IPS-18c (cell line): Measurements from ENCODE around the gene BCAS4.

ENCODE experiments used
- H3K4me3 ChIP-seq: 2 replicates; pipeline ENCODE4 v1.7.0; 2013; ENCODE audit warnings: low read depth, mild to moderate bottlenecking, low read length, moderate library complexity; ENCODE audit not compliant: insufficient read depth
- H3K9me3 ChIP-seq: one replicate; pipeline ENCODE4 v1.6.1; 2013; ENCODE audit warnings: mild to moderate bottlenecking, low read length, moderate library complexity; ENCODE audit not compliant: control insufficient read depth, insufficient read depth

The BCAS4 gene

DNA sequence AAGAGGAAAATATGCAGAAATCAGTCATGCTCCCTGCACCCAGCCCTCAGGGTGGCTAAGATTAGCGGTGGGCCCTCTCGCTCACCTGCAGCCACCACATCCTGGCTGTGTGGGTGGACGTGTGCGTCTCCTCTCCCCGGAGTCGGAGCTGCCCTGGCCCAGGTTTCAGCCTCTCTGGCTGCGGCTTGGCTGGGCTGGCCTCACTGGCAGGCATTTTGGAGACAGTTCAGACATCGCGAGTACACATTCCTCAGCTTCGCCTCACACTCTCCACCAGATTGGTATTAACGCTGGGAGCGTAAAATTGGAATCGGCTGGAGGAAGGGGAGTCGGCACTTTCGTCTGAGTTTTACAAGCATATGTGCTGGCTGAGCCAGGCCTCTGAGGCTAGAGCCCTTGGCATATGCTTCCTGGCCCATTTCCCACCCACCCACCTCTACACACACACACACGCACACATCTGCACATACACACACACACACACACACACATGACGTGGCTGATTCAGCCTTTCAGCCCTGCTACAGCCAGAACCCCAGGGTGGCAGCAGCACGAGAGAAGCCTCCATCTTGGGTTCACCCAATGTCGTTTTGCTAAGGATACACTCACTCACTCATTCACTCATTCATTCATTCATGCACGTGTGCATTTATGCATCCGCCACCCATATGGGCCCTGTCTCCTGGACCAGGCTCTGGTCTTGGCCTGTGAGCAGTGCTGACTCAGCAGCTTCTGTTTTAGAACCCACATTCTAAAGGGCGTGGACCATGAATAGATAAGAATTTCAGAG lies 42.9 kb downstream of the BCAS4 start:
- no peaks in the 10 kb centered on the region for H3K9me3 ChIP-seq
- no peak overlapping the region for H3K4me3 ChIP-seq

DNA sequence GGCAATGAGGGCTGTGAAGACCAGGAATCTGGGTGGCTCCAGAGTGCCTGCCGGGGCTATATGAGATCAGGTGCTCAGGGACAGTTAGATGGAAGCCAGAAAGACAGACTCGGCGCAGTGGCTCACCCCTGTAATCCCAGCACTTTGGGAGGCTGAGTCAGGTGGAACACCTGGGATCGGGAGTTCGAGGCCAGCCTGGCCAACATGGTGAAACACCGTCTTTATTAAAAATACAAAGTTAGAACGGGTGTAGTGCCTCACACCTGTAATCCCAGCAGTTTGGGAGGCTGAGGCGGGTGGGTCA lies 43.4 kb downstream of the BCAS4 start:
- Histone ChIP-seq H3K4me3 (no peak overlapping the region), H3K9me3 (no peaks in the 10 kb centered on the region)

DNA sequence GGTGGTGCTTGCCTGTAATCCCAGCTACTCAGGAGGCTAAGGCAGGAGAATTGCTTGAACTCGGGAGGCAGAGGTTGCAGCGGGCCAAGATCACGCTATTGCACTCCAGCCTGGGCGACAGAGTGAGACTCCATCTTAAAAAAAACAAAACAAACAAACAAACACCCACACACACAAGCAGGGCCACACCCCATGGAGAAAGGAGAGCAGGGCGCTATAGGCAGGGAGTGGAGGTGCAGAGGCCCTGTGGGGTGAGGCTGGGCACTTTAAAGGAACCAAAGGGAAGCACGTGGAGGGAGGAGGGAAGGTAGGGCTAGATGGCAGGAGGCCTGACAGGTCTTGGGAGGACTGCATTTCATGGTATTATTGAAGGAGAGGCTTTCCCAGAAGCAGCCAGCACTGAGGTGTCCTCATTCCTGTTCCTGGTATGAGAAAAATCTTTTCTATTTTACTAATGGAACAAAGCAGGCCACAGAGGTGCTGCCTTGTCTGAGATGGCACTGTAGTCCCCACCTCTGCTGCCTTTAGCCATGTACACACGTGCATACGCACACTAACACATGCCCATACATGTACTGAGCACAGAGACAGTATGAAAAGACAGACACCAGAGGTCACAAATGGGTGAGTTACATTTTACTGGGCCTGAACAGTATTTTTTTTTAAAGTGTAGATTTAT lies 44.0 kb downstream of the BCAS4 start:
- Histone ChIP-seq H3K4me3 (no peak overlapping the region), H3K9me3 (no peaks in the 10 kb centered on the region)

DNA sequence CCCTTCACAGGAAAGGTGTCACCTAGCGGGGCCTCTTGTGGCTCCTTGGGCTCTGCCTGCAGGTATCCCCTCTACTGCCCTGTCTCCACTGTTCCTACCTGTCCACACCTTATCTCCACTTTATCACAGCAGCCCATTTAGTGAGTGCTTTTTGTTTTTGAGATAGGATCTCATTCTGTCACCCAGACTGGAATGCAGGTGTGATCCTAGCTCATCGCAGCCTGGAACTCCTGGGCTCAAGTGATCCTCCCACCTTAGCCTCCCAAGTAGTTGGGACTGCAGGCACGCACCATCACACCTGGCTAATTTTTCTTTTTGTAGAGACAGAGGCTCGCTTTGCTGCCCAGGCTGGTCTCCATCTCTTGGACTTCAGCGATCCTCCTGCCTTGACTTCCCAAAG lies 48.0 kb downstream of the BCAS4 start:
- H3K9me3 ChIP-seq, result no peaks in the 10 kb centered on the region
- H3K4me3 ChIP-seq, result no peak overlapping the region

DNA sequence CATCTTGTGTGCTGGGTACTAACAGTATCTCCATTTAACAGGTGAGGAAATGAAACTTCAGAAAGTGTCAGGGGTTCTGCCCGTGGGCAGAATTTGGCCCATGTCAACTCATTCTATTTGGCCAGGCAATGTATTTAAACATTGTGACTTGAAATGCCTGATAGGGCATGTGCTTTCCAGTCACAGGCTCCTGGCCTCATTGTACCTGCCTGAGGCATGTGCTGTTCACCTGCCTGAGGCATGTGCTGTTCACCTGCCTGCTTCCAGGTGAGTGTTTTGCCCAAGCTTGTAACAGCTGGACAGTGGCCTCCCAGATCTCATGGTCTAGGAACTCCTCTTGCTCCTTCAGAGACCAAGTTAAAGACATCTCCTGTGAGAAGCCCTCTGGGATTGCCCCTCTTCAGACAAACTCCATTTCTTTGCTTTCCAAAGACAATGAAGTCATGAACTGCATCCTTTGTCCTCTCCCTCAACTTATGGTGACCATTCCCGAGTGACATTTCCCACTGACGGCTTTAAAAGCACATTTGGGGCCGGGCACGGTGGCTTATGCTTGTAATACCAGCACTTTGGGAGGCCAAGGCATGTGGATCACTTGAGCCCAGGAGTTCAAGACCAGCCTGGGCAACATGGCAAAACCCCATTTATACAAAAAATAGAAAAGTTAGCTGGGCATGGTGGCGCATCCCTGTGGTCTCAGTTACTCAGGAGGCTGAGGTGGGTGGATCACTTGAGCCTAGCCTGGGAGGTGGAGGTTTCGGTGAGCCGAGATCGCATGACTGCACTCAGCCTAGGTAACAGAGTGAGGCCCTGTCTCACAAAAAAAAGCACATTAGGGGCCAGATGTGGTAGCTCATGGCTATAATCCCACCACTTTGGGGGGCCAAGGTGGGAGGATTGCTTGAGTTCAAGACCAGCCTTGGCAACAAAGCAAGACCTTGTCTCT lies 48.7 kb downstream of the BCAS4 start:
- Histone ChIP-seq H3K4me3 (no peak overlapping the region), H3K9me3 (no peaks in the 10 kb centered on the region)

DNA sequence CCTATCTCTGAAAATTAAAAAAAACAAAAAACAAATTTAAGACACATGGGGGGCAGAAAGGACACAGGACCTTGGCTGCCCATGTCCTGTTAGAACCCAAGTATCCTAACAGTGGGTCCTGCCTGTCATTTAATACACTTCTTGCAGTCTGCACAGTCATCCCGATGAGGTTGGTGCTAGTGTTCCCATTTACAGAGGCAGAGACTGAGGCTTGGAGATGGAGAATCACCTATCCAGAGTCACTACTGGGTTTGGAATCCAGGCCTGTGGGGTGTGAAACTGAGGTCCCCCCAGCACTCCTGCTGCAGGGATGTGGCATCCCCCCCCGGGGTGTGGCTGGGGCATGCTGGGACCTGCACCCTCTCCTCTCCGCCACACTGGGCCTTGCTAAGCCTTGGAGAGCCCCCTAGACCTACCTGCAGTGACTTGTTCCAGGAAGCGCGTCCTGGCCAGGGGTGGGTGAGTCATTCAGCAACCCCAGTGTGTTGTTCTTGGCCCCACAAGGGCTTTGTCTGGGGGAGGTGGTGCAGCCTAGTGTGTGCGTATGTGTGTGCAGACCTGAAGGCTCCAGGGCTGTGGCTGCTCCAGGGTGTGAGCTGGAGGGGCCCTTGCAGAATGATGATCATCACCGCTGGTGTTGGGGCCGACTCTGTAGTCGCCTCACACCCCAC lies 49.7 kb downstream of the BCAS4 start:
- no peaks in the 10 kb centered on the region for H3K9me3 ChIP-seq
- no peak overlapping the region for H3K4me3 ChIP-seq

DNA sequence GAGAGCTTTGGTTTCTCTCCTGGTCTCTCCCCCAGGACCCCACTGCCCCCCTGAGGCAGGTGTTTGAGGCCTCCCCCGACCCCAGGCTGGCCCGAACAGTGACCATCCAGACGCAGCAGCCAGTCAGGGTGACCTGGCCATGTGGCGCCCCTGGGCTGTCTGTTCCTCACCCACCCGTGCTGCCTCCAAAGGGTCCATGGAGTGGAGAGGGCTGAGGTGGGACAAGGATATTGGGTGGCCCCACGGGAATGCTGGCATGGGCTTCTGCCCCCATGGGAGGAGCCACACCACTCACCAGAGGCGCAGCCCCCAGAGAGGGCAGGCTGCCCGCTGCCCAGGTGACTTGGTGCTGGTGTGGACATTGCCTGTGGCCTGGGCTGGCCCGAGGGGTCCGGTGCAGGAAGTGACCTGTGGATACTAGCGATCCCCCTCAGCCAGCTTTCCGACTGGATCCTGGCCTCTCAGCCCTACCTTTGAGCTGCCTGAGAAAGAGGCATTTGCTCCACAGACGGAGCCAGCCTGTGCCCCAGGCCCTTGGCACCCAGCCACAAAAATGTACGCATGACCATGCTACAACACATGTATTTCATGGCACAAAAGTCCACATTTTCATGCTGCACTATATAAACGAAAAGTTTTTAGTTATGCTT lies 50.8 kb downstream of the BCAS4 start:
- Histone ChIP-seq H3K9me3 (no peaks in the 10 kb centered on the region), H3K4me3 (no peak overlapping the region)

DNA sequence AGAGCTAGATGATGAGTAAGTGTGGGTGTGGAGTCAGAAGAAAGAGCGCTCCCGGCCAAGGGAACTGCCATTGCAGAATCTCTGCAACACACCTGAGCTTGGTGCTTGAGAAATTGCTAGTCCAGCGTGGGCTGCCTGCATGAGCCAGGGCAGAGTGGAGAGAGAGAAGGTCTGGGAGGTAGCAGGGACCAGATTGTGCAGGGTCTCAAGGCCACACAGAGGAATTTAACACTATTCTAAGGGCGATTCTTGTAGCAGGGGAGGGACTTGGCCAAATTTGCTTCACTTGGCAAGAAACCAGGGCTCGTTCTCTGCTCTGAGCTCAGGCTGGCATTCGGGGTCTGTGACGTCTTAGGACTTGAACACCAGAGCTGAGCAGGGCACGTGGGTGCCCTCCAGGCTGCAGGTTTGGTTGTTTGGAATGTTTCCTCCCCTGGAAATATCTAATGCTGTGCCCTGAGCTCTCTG lies 53.5 kb downstream of the BCAS4 start:
- no peaks in the 10 kb centered on the region for H3K9me3 ChIP-seq
- H3K4me3 ChIP-seq, result no peak overlapping the region

DNA sequence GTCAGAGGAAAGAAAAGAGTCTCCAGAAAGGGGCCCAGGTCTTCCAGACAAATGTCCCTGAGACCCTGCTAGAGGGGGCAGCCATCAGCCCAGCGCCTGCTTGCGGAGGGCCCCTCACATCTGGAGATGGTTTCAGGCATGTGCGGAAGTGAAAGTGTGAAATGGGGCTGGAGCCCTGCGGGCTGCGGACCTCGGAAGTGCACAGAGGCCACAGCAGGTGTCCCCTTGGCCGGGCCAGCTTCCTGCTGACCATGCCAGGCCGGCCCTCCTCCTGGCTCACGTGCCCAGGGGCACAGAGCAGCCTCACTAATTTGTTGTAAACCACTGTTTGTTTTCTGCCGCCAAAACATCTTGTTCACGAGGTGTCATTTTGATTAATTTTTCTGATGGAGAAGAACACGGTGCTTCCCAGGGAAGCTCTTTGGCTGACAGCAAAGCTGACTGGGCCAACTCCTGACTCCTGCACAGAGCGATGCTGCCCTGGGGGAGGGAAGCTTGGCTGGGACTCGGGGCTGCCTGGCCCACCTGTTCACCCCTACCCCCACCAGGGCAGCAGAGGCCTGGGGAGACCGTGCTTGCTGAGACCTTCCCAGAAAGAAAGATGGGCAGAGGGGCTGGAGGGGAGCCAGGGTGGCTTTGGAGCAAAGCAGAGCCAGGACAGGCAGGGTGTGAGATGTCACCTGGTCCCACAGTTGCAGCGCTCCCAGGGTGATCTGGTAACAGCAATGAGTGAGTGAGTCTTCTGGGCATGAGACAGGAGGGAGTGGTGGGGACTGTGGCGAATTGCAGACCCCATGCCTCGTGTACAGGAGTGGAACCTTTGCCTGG lies 54.2 kb downstream of the BCAS4 start:
- no peak overlapping the region for H3K4me3 ChIP-seq
- H3K9me3 ChIP-seq, result no peaks in the 10 kb centered on the region

DNA sequence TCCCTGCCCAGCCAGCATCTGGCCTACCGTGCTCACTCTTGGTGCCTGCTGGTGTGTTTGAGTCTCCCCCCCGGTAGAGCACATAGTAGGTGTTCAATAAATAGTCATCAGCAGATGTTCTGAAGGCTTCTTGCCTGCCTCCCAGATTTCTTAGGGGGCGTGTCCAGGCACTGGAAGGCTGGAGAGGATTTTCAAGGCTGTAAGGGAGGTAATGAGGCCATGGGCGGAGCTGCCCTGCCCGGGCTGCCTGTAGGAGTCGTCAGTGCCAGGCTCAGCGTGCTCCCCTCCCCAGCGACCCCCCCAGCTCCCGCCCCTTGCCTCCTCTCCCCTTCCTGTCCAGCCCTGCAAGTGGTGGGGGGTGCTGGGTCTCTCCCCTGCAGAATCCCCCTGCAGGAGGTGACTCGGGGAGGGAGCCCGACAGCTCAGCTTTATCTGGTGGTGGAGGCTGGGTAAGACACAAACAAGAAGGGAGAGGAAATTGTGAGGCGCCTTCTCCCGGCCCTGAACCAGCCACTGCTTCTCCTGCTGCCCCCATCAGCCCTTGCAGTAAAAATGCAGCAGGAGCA lies 55.9 kb downstream of the BCAS4 start:
- H3K9me3 ChIP-seq, result no peaks in the 10 kb centered on the region
- H3K4me3 ChIP-seq, result no peak overlapping the region

DNA sequence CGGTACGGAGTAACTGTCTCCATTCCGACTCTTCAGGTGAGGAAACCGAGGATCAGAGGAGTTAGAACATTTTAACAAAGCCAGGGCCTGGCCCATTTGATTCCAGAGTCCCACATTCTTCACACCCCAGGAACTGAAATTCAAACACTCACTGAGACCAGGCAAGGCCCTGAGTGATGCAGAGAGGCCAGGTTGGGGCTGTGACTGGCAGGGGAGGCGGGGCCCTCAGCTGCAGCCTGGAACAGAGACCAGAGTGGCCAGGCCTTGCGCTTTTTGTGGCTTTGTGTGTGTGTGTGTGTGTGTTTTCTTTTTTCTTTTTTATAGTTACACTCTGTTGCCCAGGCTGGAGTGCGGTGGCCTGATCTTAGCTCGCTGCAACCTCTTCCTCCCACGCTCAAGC lies 57.2 kb downstream of the BCAS4 start:
- no peak overlapping the region for H3K4me3 ChIP-seq
- H3K9me3 ChIP-seq, result no peaks in the 10 kb centered on the region

DNA sequence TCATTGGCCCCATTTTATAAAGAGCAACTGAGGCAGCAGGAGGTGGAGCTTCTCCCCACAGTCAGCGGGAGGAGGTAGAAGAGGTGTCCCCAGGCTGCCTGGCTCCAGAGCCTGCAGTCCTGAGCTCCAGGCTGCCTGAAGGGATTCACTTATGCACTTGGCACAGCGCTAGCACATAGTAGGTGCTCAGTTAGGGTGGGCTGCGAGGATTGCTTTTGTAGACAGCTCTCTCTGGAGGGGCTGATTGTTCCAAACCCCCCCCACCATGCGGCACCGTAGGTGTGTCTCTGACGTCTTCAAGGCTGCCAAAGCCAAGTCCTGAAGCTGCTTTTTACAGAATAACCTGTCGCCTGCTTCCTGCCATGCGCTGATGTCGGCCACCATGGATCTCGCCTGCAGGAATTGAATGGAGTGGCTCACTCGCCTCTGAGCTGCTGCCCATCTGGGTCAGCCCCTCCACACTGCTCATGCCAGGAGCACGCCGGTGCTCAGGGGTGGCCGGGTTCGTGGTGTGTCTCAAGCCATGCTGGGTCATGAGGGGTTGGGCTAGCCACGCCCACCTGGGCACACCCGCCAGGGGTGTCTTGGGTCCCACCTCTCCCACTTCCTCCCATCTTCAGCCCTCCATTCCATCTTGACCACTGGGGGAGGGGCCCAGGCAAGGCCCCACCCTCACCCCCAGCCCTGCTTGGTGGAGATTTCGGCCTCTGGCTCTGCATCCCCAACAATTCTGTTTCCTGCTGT lies 59.8 kb downstream of the BCAS4 start:
- H3K4me3 ChIP-seq, result no peak overlapping the region

DNA sequence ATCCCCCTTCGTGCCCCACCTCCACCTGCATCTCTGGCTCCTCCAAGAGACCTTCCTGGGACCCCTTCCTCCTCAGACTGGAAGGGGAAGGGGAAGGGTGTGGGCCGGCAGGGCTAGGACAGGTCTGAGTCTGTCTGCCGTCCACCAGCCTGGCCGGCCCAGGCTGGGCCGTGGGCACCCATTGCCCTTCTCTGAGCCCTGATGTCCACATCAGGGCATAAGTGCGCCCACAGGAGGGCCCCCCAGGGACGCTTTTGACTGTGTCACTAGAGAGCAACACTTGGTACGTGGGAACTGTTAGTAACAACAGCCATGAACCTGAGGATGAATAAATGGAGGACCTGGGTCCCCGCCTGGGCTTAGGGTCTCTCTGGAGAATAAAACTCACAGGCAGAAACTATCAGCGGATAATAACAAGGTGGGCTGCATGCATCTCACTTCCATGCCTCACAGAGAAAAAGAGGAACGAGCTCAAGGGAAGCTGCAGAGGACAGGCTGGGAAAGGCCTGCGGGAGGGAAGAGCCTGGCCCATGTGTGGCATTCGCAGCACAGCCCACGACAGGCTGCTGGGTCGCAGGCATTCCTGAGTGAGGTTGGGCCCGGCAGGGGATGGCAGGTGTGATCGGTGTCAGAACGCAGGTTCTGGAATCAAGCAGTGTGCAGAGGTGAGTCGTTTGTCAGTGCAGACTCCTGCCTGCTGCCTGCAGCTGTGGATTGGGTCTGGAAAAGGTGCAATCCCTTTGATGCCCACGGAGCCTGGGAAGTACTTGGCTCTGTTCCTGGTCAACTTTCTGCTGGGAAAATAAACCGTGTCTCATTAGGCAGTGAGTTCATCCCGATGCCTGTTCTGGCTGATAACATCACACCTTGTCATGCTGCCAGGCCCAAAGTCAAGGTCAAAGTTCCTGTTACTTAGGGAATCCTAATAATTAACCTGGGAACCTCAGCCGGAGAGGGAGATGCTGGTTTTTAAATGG lies 60.9 kb downstream of the BCAS4 start:
- no peaks in the 10 kb centered on the region for H3K9me3 ChIP-seq

More for the DNA sequence above, 59.8 kb downstream of the BCAS4 start:
- H3K9me3 ChIP-seq, result no peaks in the 10 kb centered on the region

DNA sequence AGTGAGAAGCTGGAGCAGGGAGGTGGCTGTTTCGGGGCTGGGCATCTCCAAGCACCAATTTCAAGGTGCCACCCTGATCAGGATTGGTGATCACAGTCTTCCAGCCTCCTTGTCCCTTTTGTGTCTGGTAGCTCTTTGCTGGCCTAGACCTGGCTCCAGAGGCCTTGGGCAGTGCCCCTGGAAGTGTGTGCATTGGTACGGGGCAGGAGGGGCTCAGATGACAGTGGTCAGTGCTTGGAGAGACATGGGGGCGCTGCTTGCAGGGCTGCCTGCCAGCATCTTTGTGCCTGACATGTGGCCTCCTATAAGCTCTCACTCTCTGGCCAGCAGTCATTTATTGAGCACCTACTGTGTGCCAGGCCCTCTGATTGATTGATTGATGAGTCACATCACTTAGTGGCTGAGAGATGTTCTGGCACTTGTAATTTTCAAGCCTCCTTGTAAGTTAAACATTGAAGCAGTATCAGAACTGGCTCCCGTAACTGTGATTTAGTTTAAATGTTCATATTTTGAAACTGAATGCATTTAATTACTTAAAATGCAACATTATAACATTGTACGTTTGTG lies 61.7 kb downstream of the BCAS4 start:
- Histone ChIP-seq H3K9me3 (no peaks in the 10 kb centered on the region), H3K4me3 (no peak overlapping the region)

More for the DNA sequence above, 60.9 kb downstream of the BCAS4 start:
- H3K4me3 ChIP-seq, result no peak overlapping the region
